Measurements from ENCODE around the gene EMD. TPM values are rescaled to one million over a fixed set of nuclear protein-coding genes. Genes with fewer than 3 reads are reported as not detected.
A peak's percentile ranks its signal among the peaks of the same experiment; 100 is the strongest.

Gene EMD
- total RNA-seq, 1 experiment from 2014 or later = 107 TPM

DNA sequence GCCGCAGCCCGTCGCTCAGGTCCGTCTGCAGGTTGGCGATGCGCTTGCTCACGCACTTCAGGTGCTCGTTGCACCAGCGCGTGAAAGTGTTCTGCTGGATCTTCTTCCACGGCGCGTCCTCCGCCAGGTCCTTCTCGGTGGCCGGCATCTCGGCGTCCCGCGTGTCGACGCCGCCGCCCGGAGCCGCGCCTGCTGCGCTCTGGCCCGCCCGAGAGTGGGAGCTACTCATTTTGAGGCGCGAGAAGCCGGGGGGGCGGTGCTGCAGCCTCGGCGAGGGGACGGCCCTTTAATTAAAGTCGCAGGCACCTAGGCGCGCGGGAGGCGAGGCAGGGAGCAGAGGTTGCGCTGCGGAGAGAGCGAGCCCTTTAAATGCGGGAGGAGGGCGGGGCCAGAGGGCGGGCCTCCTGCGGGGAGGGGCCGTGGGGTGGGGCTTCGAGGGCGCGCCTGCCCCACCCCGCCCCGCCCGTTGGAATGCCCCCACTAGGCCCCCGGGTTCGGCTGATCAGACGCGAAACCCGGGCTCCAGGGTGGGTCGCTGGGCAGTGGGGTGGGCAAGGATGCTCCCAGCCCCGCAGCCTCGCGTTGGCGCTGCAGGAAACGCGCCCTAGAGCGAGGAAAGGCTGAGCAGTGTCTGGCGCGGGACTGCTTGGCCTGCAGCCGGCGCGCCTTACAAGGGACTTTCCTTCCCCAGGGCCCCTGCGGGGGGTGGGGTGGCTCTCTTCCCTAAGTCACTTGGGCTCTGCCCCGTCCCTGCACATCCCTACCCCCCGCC lies 7.9 kb upstream of the EMD start:
- DNase-seq (ENCODE audit: unreplicated experiment) = peak; percentile 93
- peaks cover 8% of the 10 kb centered on the region for H3K4me1 Mint-ChIP-seq (ENCODE audit: insufficient read depth, unreplicated experiment)
- no peak for TF ChIP-seq CTCF (IDR thresholded peaks at IDR 0.05; ENCODE audit: unreplicated experiment)
- peaks cover 31% of the 10 kb centered on the region for H3K36me3 Mint-ChIP-seq (ENCODE audit: insufficient read depth, unreplicated experiment)
- CTCF ChIA-PET = interaction anchor here (3.1 kb wide), 1 partner anchor 163 kb away, joined by 54 read pairs; no protein-coding TSS in a partner anchor
- BruUV-seq (replicated peaks) = no TSS peak
- POLR2A ChIA-PET = interaction anchor here (0.6 to 2.8 kb wide), 12 partner anchors 8 to 350 kb away, joined by 3 to 15 read pairs (median 4); partner anchors contain the start of genes EMD, FAM3A, RPL10 and UBL4A
- H3K27ac Mint-ChIP-seq (ENCODE audit: low read depth, unreplicated experiment) = peak overlapping the region; percentile 54
- H3K9me3 Mint-ChIP-seq (ENCODE audit: unreplicated experiment) = no peaks in the 10 kb centered on the region
- intact Hi-C loops (cut with micrococcal nuclease) = no loop called here
- H3K4me3 Mint-ChIP-seq (ENCODE audit: unreplicated experiment) = peak overlapping the region; percentile 75
- H3K27me3 Mint-ChIP-seq (ENCODE audit: insufficient read depth, unreplicated experiment) = no peaks in the 10 kb centered on the region

GRCh38 chrX:154371789-154372300 lies 7.2 kb upstream of the EMD start:
- BruUV-seq (replicated peaks) = no TSS peak
- intact Hi-C loops (cut with micrococcal nuclease) = no loop called here

GRCh38 chrX:154372612-154373022 lies 6.5 kb upstream of the EMD start:
- H3K27ac Mint-ChIP-seq (ENCODE audit: low read depth, unreplicated experiment) = no peak overlapping the region
- CTCF ChIA-PET = interaction anchor here (0.6 to 3.1 kb wide), 21 partner anchors 9 to 461 kb away, joined by 3 to 54 read pairs (median 7); partner anchors contain the start of genes DNASE1L1, RPL10 and SLC10A3
- H3K9me3 Mint-ChIP-seq (ENCODE audit: unreplicated experiment) = no peaks in the 10 kb centered on the region
- no peak for DNase-seq (ENCODE audit: unreplicated experiment)
- intact Hi-C loops (cut with micrococcal nuclease) = loop anchor here (1.0 kb wide), 1 partner anchor 162 kb away; no protein-coding TSS in a partner anchor
- H3K4me1 Mint-ChIP-seq (ENCODE audit: insufficient read depth, unreplicated experiment) = peaks cover 8% of the 10 kb centered on the region
- TF ChIP-seq CTCF (IDR thresholded peaks at IDR 0.05; ENCODE audit: unreplicated experiment) = no peak
- H3K4me3 Mint-ChIP-seq (ENCODE audit: unreplicated experiment) = peak overlapping the region; percentile 75
- BruUV-seq (replicated peaks) = no TSS peak
- H3K36me3 Mint-ChIP-seq (ENCODE audit: insufficient read depth, unreplicated experiment) = peaks cover 23% of the 10 kb centered on the region
- H3K27me3 Mint-ChIP-seq (ENCODE audit: insufficient read depth, unreplicated experiment) = no peaks in the 10 kb centered on the region
- POLR2A ChIA-PET = interaction anchor here (0.6 to 5.6 kb wide), 9 partner anchors 11 to 362 kb away, joined by 3 to 57 read pairs (median 4); partner anchors contain the start of genes FAM3A, RPL10 and TAFAZZIN

More at GRCh38 chrX:154371789-154372300, 7.2 kb upstream of the EMD start:
- Mint-ChIP-seq H3K27me3 (ENCODE audit: insufficient read depth, unreplicated experiment) (no peaks in the 10 kb centered on the region), H3K4me3 (ENCODE audit: unreplicated experiment) (peak overlapping the region; percentile 75), H3K36me3 (ENCODE audit: insufficient read depth, unreplicated experiment) (peaks cover 25% of the 10 kb centered on the region), H3K9me3 (ENCODE audit: unreplicated experiment) (no peaks in the 10 kb centered on the region), H3K27ac (ENCODE audit: low read depth, unreplicated experiment) (no peak overlapping the region), H3K4me1 (ENCODE audit: insufficient read depth, unreplicated experiment) (peaks cover 8% of the 10 kb centered on the region)
- DNase-seq (ENCODE audit: unreplicated experiment) = no peak
- no peak for TF ChIP-seq CTCF (IDR thresholded peaks at IDR 0.05; ENCODE audit: unreplicated experiment)
- CTCF ChIA-PET = interaction anchor here (0.6 to 3.1 kb wide), 2 partner anchors 64 to 163 kb away, joined by 3 to 54 read pairs; no protein-coding TSS in a partner anchor
- POLR2A ChIA-PET = interaction anchor here (0.6 to 0.8 kb wide), 2 partner anchors 26 to 362 kb away, joined by 3 read pairs; no protein-coding TSS in a partner anchor

Measured in MCF 10A (cell line).